Neuronal stem cell (in vitro differentiated cells): ENCODE results near the gene VENTX.
"Not testable (repeated sequence)": the region's sequence is repeated elsewhere in the genome, so short reads cannot be mapped to it uniquely, and the experiment has no call there.

Experiments
- DNase-seq: peaks from one replicate; pipeline ENCODE4 v3.0.0-alpha.2; 2013; ENCODE audit warnings: low spot score
- H2AFZ ChIP-seq: one replicate; pipeline ENCODE4 v1.6.1; 2013; ENCODE audit warnings: mild to moderate bottlenecking, low read length, inconsistent platforms
- H2AK5ac ChIP-seq: 2 replicates; pipeline ENCODE4 v1.6.1; 2013; ENCODE audit warnings: low read depth, mild to moderate bottlenecking, inconsistent platforms, low read length, moderate library complexity, mixed read lengths
- H2BK120ac ChIP-seq: 2 replicates; pipeline ENCODE4 v1.6.1; 2013; ENCODE audit warnings: low read depth, mild to moderate bottlenecking, inconsistent platforms, low read length, moderate library complexity, mixed read lengths
- H2BK12ac ChIP-seq: one replicate; pipeline ENCODE4 v1.6.1; 2013; ENCODE audit warnings: low read length, inconsistent platforms
- H2BK15ac ChIP-seq: 2 replicates; pipeline ENCODE4 v1.6.1; 2013; ENCODE audit warnings: mild to moderate bottlenecking, low read length, inconsistent platforms, mixed read lengths
- H2BK5ac ChIP-seq: one replicate; pipeline ENCODE4 v1.6.1; 2013; ENCODE audit warnings: inconsistent platforms, mild to moderate bottlenecking, low read length, moderate library complexity
- H3K14ac ChIP-seq: one replicate; pipeline ENCODE4 v1.6.1; 2013; ENCODE audit warnings: low read length, inconsistent platforms
- H3K18ac ChIP-seq: 2 replicates; pipeline ENCODE4 v1.6.1; 2013; ENCODE audit warnings: low read length, inconsistent platforms
- H3K23ac ChIP-seq: 2 replicates; pipeline ENCODE4 v1.6.1; 2013; ENCODE audit warnings: low read depth, mild to moderate bottlenecking, mixed read lengths, low read length, inconsistent platforms; ENCODE audit not compliant: poor library complexity
- H3K27ac ChIP-seq: replicated peaks from 3 replicates; pipeline ENCODE4 v1.5.1; 2013; ENCODE audit warnings: low read length, inconsistent platforms
- H3K27me3 ChIP-seq, 3 experiments: 2 replicates each; pipeline ENCODE4 v1.6.1; 2013; ENCODE audit warnings: low read length in 3 of 3, mild to moderate bottlenecking in 2 of 3, inconsistent platforms in 1 of 3, low read depth in 1 of 3, mixed read lengths in 1 of 3, moderate library complexity in 1 of 3; ENCODE audit not compliant: control insufficient read depth in 3 of 3, insufficient read depth in 3 of 3
- H3K36me3 ChIP-seq, 2 donors: replicated peaks in 1 of 2; 2 replicates each; pipeline ENCODE4 v1.6.1; 2013; ENCODE audit warnings: low read length in 2 of 2; ENCODE audit not compliant: control insufficient read depth in 2 of 2, insufficient read depth in 2 of 2
- H3K4ac ChIP-seq: 2 replicates; pipeline ENCODE4 v1.6.1; 2013; ENCODE audit warnings: inconsistent platforms, mild to moderate bottlenecking, low read length, moderate library complexity
- H3K4me1 ChIP-seq, 2 donors: 1 replicate in 1 of 2; 2 replicates in 1 of 2; pipeline ENCODE4 v1.6.1; 2013; ENCODE audit warnings: low read length in 2 of 2, low read depth in 1 of 2; ENCODE audit not compliant: control insufficient read depth in 2 of 2, insufficient read depth in 1 of 2
- H3K4me2 ChIP-seq: one replicate; pipeline ENCODE4 v1.6.1; 2013; ENCODE audit warnings: mild to moderate bottlenecking, low read length, inconsistent platforms; ENCODE audit not compliant: insufficient read depth, poor library complexity, severe bottlenecking
- H3K4me3 ChIP-seq, 2 donors: 2 replicates each; pipeline ENCODE4 v1.5.1; 2013; ENCODE audit warnings: low read length in 2 of 2, mild to moderate bottlenecking in 2 of 2, inconsistent platforms in 1 of 2, moderate library complexity in 1 of 2
- H3K79me1 ChIP-seq: one replicate; pipeline ENCODE4 v1.6.1; 2013; ENCODE audit warnings: low read depth, mild to moderate bottlenecking, inconsistent platforms, low read length, moderate library complexity
- H3K9ac ChIP-seq: one replicate; pipeline ENCODE4 v1.6.1; 2013; ENCODE audit warnings: mild to moderate bottlenecking, low read depth, low read length, inconsistent platforms; ENCODE audit not compliant: poor library complexity
- H3K9me3 ChIP-seq, 2 donors: replicated peaks in 1 of 2; 2 replicates each; pipeline versions ENCODE3 to v1.6.1; 2013; ENCODE audit warnings: low read length in 2 of 2, mild to moderate bottlenecking in 2 of 2, inconsistent platforms in 1 of 2, low read depth in 1 of 2, mixed read lengths in 1 of 2, moderate library complexity in 1 of 2; ENCODE audit not compliant: control insufficient read depth in 2 of 2, insufficient read depth in 1 of 2
- H4K8ac ChIP-seq: one replicate; pipeline ENCODE4 v1.6.1; 2013; ENCODE audit warnings: low read depth, mild to moderate bottlenecking, inconsistent platforms, low read length, moderate library complexity
- H4K91ac ChIP-seq: one replicate; pipeline ENCODE4 v1.6.1; 2013; ENCODE audit warnings: low read length, low read depth, mild to moderate bottlenecking, inconsistent platforms; ENCODE audit not compliant: poor library complexity
- WGBS, 2 donors: extraction: QIAGEN DNeasy Blood & Tissue Kit; methylation state at CpG; one replicate each; pipeline ENCODE4 v1.1.7; 2013; ENCODE audit warnings: missing lambda C conversion rate in 2 of 2, mixed read lengths in 1 of 2; ENCODE audit not compliant: insufficient read length in 2 of 2, insufficient replicate concordance in 1 of 2; ENCODE audit errors: extremely low coverage in 2 of 2; 5-methylcytosine and 5-hydroxymethylcytosine counted together

The VENTX gene

DNA sequence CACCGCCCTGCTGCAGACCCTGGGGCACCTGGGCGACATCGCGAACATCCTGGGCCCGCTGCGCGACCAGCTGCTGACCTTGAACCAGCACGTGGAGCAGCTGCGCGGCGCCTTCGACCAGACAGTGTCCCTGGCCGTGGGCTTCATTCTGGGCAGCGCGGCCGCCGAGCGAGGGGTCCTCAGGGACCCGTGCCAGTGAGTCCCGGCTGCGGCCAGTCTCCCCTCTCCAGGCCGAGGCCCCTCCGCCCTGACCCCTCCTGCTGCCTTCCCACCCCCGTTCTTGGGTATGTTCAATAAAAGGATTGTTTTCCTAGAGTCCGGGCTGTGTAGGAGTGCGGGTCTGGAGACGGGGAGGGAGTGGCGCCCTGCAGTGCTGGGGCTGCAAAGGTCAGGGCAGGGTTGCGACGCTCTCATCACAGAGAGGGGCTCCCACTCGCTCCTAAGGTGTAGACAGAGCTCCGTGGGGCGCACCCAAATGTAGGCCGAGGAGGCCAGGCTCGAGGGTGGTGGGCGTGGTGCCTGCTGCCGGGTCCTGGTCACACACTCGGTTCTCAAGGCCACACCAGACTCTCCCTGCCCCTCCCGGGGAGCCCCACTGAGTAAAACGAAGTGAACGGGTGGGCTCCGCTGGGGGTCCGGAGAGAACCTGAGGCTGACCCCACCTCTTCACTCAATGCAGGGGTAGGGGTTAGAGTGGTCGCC lies 6.3 kb upstream of the VENTX start:
- Histone ChIP-seq H3K14ac (peak overlapping the region; percentile 71), H4K8ac (no peak overlapping the region), H2BK5ac (no peak overlapping the region), H3K18ac (peak overlapping the region; percentile 64), H3K79me1 (no peaks in the 10 kb centered on the region), H3K36me3 (no peaks in the 10 kb centered on the region), H3K9me3 (peaks cover 0 to 11% of the 10 kb centered on the region in 2 donors), H3K27me3 (peaks cover 24 to 86% (median 77%) of the 10 kb centered on the region in 3 experiments), H3K27ac (no peak overlapping the region), H3K23ac (peak overlapping the region; percentile 93), H2AK5ac (peak overlapping the region; percentile 88), H3K4me2 (no peak overlapping the region), H2AFZ (no peak overlapping the region), H3K4me3 (peak overlapping the region in 1 of 2 donors; percentile 12), H3K4me1 (peaks cover 2% of the 10 kb centered on the region in 2 donors), H2BK15ac (no peak overlapping the region), H2BK120ac (no peak overlapping the region), H3K4ac (no peak overlapping the region), H2BK12ac (peak overlapping the region; percentile 84), H4K91ac (no peak overlapping the region), H3K9ac (no peak overlapping the region)
- no peak for DNase-seq
- WGBS, 2 donors: no CpG with 5 or more reads among the region's 44 CpGs

DNA sequence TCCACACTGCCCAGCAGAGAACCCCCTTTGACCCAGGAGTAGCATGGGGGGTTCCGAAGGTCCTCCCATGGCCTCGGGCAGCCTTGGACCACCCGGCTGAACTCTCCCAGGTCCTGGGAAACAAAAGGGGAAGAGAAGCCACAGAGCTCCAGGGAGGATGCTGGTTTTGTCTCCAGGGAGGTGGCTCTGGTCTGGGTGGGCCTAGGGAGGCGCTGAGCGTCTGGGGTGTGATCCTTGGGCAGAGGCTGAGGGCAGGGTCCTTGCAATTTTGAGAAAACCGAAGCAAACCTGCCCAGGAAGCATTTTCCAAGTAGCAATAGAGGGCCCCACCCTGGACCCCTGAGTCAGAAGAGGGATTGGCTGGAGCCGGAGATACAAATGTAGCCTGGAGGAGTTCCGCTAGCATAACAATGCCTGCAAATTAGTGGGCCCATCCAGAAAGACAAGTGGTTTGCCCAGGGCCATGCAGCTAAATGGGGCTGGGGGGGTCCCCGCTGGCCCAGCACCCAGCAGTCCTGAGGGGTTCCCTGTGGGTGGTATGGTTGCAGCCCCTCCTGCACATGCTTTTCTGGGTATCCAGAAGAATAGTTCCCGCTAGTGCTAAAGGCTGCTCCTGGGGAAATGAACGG lies 5.6 kb upstream of the VENTX start:
- Histone ChIP-seq H2AFZ (no peak overlapping the region), H3K18ac (no peak overlapping the region), H3K14ac (no peak overlapping the region), H3K79me1 (no peaks in the 10 kb centered on the region), H4K91ac (no peak overlapping the region), H3K4me3 (no peak overlapping the region), H3K27me3 (peaks cover 30 to 86% (median 81%) of the 10 kb centered on the region in 3 experiments), H2BK12ac (no peak overlapping the region), H2BK5ac (no peak overlapping the region), H3K23ac (no peak overlapping the region), H3K9me3 (peaks cover 0 to 11% of the 10 kb centered on the region in 2 donors), H2AK5ac (no peak overlapping the region), H3K4me2 (no peak overlapping the region), H3K9ac (no peak overlapping the region), H3K4ac (no peak overlapping the region), H3K36me3 (no peaks in the 10 kb centered on the region), H2BK120ac (no peak overlapping the region), H3K27ac (no peak overlapping the region), H3K4me1 (peaks cover 5 to 6% of the 10 kb centered on the region in 2 donors), H4K8ac (no peak overlapping the region), H2BK15ac (no peak overlapping the region)
- no CpG with 5 or more reads among the region's 11 CpGs for whole genome bisulfite sequencing, 2 donors
- DNase-seq: no peak

GRCh38 chr10:133234796-133235195 lies 2.9 kb upstream of the VENTX start:
- H3K9ac ChIP-seq, H2AK5ac ChIP-seq, H2AFZ ChIP-seq, H2BK15ac ChIP-seq, H4K8ac ChIP-seq, H3K27ac ChIP-seq, H2BK12ac ChIP-seq, H3K36me3 ChIP-seq, H2BK5ac ChIP-seq, H3K4ac ChIP-seq, H2BK120ac ChIP-seq, H3K23ac ChIP-seq, H3K4me3 ChIP-seq, H4K91ac ChIP-seq, H3K18ac ChIP-seq, H3K14ac ChIP-seq, H3K79me1 ChIP-seq, H3K4me2 ChIP-seq, DNase-seq: not testable (repeated sequence)
- Histone ChIP-seq H3K9me3 (peaks cover 0 to 11% of the 10 kb centered on the region in 2 donors), H3K27me3 (peaks cover 32 to 93% (median 92%) of the 10 kb centered on the region in 3 experiments), H3K4me1 (peaks cover 3 to 17% of the 10 kb centered on the region in 2 donors)
- WGBS, 2 donors: no CpG with 5 or more reads among the region's 10 CpGs

DNA sequence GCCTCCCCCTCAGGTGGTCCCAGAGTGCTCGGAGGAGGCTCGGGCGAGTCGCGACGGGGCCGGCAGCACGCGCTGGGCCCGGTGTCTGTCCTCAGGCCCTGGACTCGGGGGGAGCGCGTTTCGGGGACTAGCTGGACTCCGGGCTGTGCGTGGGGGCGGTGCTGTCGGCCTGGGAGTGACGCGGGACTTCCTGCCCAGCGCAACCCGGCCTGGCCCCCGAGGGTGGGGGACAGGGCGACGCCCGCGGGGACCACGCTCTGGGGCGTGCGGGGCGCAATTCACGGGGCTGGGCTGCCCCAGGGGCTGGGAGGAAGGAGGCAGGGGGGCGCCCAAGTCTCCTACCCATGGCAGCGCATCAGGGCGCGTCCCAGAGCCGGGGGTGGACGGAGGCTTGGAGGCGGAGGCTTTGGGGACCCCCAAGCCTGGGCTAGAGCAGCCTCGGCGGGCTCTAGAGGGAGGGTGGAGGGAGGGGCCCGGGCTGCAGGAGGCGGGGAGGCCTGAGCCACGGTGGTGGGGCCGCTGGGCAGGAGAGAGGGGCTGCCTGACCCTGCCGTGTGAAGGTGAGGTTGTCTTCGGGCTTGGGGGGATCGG lies 2.3 kb upstream of the VENTX start:
- Histone ChIP-seq H4K91ac (no peak overlapping the region), H2AFZ (peak overlapping the region; percentile 35), H3K4me3 (no peak overlapping the region), H2AK5ac (peak overlapping the region; percentile 94), H3K27me3 (peaks cover 32 to 94% (median 87%) of the 10 kb centered on the region in 3 experiments), H2BK15ac (peak overlapping the region; percentile 81), H3K9me3 (peaks cover 0 to 11% of the 10 kb centered on the region in 2 donors), H3K36me3 (no peaks in the 10 kb centered on the region), H2BK12ac (peak overlapping the region; percentile 16), H2BK5ac (no peak overlapping the region), H3K9ac (peak overlapping the region; percentile 60), H3K4me2 (peak overlapping the region; percentile 31), H3K18ac (peak overlapping the region; percentile 94), H2BK120ac (no peak overlapping the region), H4K8ac (peak overlapping the region; percentile 43), H3K4ac (no peak overlapping the region), H3K27ac (no peak overlapping the region), H3K4me1 (peaks cover 3 to 17% of the 10 kb centered on the region in 2 donors), H3K79me1 (no peaks in the 10 kb centered on the region), H3K23ac (peak overlapping the region; percentile 73), H3K14ac (peak overlapping the region; percentile 94)
- WGBS, 2 donors: no CpG with 5 or more reads among the region's 48 CpGs
- DNase-seq: no peak
